ENCODE measurements around the gene ANTXR1. TPM values are rescaled to one million over a fixed set of nuclear protein-coding genes. Genes with fewer than 3 reads are reported as not detected.

Gene ANTXR1
- total and polyA plus RNA-seq, 7 experiments from 2014 or later: 0.18 TPM; not detected in 6

DNA sequence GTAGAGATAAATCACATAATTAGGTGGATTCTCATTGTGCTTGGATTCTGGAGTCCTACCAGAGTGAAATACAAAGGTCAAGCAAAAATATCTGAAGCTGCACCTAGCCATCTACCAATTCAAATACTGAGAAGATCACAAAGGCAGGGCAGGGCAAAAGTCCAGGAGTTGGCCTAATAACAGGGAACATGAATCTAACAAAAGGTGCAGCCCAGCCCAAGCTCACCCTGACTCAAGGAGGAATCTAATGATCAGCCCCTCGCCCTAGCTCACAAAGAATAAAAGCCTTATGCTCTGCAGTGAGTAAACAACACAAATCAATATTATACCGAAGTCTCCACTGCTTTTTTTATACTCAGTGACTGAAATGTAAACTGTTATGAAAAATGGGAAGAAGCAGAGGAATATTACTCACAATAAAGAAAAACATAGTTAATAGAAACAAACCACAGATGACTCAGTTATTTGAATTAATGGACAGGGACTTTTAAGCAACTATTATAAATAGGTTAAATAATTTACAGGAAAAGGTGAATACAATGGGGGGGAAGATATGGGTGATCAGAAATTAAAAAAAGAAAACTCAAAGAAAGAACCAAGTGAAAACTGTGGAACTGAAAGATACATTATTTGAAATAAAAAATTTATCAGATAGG, 49.5 kb downstream of the ANTXR1 start:
- Histone ChIP-seq H3K27me3 (ENCODE audit: control insufficient read depth in 2 of 2, insufficient read depth in 2 of 2, low read length in 2 of 2) (no peaks in the 10 kb centered on the region), H3K9me3 (ENCODE audit: control insufficient read depth in 2 of 3, low read length in 3 of 3) (no peaks in the 10 kb centered on the region), H3K4me3 (ENCODE audit: low read length) (no peak overlapping the region), H3K4me1 (ENCODE audit: control insufficient read depth in 2 of 2, insufficient read depth in 2 of 2, low read length in 2 of 2) (no peaks in the 10 kb centered on the region), H3K36me3 (ENCODE audit: control insufficient read depth in 2 of 3, insufficient read depth in 3 of 3, low read length in 3 of 3) (no peaks in the 10 kb centered on the region), H3K27ac (ENCODE audit: low read depth, low read length) (no peak overlapping the region)
- Mint-ChIP-seq H3K27ac (no peak overlapping the region), H3K9me3 (peaks cover 0 to 34% (median 12%) of the 10 kb centered on the region in 11 donors), H3K4me1 (no peaks in the 10 kb centered on the region), H3K4me3 (no peak overlapping the region), H3K27me3 (peaks cover 41 to 69% (median 61%) of the 10 kb centered on the region in 5 donors), H3K36me3 (no peaks in the 10 kb centered on the region)
- ChIA-PET POLR2A (no interaction called here), CTCF (no interaction called here)
- ATAC-seq (no peak), DNase-seq (no peak)
- intact Hi-C loops (cut with micrococcal nuclease): no loop called here

DNA sequence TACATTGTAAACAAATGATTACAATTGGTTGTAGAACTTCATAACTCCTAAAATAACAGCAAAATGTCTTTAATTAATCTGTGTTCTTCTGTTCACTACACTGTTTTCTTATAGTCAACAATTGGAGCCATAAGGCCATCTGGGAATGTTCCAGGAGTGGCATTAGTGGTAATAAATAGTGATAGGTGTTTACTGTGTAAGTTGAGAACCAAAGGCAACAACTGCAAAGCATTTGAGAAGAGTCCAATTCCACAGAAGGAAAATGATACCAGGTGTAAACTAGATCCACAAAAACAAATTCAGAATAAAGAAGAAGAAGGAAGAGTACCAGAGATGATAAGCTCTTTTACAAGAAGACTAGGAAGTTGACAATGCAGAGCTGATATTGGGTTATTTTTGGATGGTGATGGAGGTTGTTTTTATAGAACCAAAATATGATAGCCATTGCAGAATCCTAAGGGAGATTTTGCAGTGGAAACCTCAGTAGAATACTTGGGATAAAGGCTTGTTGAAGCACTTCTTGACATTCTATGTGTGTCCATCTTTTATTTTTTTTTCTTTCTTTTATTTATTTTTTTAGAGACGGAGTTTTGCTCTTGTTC, 52.9 kb downstream of the ANTXR1 start:
- no peak for DNase-seq
- POLR2A ChIA-PET: no interaction called here
- CTCF ChIA-PET: no interaction called here
- H3K4me1 ChIP-seq (ENCODE audit: control insufficient read depth in 2 of 2, insufficient read depth in 2 of 2, low read length in 2 of 2): no peaks in the 10 kb centered on the region
- no peaks in the 10 kb centered on the region for H3K36me3 ChIP-seq (ENCODE audit: control insufficient read depth in 2 of 3, insufficient read depth in 3 of 3, low read length in 3 of 3)
- no peaks in the 10 kb centered on the region for H3K4me1 Mint-ChIP-seq
- no peak for ATAC-seq
- no peak overlapping the region for H3K27ac Mint-ChIP-seq
- H3K27me3 ChIP-seq (ENCODE audit: control insufficient read depth in 2 of 2, insufficient read depth in 2 of 2, low read length in 2 of 2): no peaks in the 10 kb centered on the region
- intact Hi-C loops (cut with micrococcal nuclease): no loop called here
- H3K27me3 Mint-ChIP-seq: peaks cover 28 to 49% (median 38%) of the 10 kb centered on the region in 5 donors
- H3K36me3 Mint-ChIP-seq: no peaks in the 10 kb centered on the region
- no peak overlapping the region for H3K4me3 Mint-ChIP-seq
- no peak overlapping the region for H3K27ac ChIP-seq (ENCODE audit: low read depth, low read length)
- no peak overlapping the region for H3K4me3 ChIP-seq (ENCODE audit: low read length)
- peaks cover 0 to 34% (median 12%) of the 10 kb centered on the region in 11 donors for H3K9me3 Mint-ChIP-seq
- no peaks in the 10 kb centered on the region for H3K9me3 ChIP-seq (ENCODE audit: control insufficient read depth in 2 of 3, low read length in 3 of 3)

DNA sequence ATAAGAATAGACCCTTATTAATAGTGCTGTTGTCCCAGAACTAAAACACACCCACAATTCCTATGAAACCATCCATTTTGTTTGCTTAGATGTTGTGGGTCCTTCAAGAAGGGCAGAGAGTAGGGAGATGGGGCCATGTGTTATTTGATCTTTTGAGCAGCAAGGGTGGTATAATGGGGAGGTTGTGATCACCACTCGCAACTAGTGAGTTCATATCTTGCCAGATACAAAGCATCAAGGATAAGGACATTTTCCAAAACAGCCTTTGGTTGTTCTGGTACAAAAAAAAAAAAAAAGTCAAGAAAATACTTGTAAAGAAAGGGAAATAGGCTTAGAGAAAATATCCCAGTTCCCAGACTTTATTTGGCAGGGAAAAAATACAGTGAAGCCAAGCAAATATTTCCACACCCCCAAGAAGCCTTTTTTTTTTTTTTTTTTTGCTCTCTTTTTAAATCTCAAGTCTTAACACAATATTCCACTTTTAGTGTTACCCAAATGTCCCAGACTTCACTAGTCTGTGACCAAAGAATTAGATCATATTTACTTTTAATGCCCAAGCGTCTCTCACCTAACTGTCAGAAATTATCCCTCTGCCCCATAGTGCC, 54.1 kb downstream of the ANTXR1 start:
- Mint-ChIP-seq H3K9me3 (peaks cover 0 to 25% (median 12%) of the 10 kb centered on the region in 11 donors), H3K4me1 (no peaks in the 10 kb centered on the region), H3K27ac (no peak overlapping the region), H3K27me3 (peaks cover 15 to 39% (median 26%) of the 10 kb centered on the region in 5 donors), H3K36me3 (no peaks in the 10 kb centered on the region), H3K4me3 (no peak overlapping the region)
- Histone ChIP-seq H3K36me3 (ENCODE audit: control insufficient read depth in 2 of 3, insufficient read depth in 3 of 3, low read length in 3 of 3) (no peaks in the 10 kb centered on the region), H3K9me3 (ENCODE audit: control insufficient read depth in 2 of 3, low read length in 3 of 3) (no peaks in the 10 kb centered on the region), H3K27me3 (ENCODE audit: control insufficient read depth in 2 of 2, insufficient read depth in 2 of 2, low read length in 2 of 2) (no peaks in the 10 kb centered on the region), H3K4me1 (ENCODE audit: control insufficient read depth in 2 of 2, insufficient read depth in 2 of 2, low read length in 2 of 2) (no peaks in the 10 kb centered on the region), H3K27ac (ENCODE audit: low read depth, low read length) (no peak overlapping the region), H3K4me3 (ENCODE audit: low read length) (no peak overlapping the region)
- CTCF ChIA-PET: interaction anchor here (1.1 kb wide), 1 partner anchor 10 kb away, joined by 4 read pairs; no protein-coding TSS in a partner anchor
- intact Hi-C loops (cut with micrococcal nuclease): no loop called here
- no peak for ATAC-seq
- POLR2A ChIA-PET: no interaction called here
- no peak for DNase-seq

DNA sequence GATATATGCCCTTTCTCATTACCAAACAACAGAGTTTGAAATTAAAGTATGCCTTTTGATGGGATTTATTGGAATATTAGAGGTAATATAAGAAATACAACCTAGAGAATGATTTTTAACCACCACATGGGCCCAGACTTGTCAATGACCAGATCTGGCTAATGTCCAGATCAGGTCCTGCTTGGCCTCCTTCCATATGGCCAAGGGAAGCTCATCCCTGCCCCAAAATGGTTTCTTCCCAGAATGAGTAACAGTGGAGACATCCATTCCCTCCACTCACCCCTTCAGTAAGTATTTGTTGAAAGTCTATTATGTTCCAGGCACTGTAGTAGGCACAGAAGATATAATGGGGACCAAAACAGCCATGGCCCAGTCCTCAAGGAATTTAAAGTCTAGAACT, 54.9 kb downstream of the ANTXR1 start:
- CTCF ChIA-PET: interaction anchor here (1.1 kb wide), 1 partner anchor 10 kb away, joined by 4 read pairs; no protein-coding TSS in a partner anchor

DNA sequence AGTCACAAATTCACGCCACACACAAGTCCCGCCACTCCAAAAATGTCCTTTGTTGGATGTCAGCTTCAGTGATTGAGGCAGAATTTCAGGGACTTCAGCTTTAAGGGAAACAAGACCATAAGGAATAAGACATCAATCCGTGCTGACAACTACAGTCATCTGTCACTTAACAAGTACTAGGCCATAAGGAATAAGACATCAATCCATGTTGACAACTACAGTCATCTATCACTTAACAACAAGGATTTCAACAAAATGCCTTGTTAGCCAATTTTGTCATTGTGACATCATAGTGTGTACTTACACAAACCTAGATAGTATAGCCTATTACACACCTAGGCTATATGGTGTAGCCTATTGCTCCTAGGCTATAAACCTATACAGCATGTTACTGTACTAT, 58.0 kb downstream of the ANTXR1 start:
- no peak overlapping the region for H3K27ac Mint-ChIP-seq
- DNase-seq (no peak), ATAC-seq (no peak)
- H3K9me3 Mint-ChIP-seq: peaks cover 0 to 4% (median 0%) of the 10 kb centered on the region in 11 donors
- POLR2A ChIA-PET: no interaction called here
- H3K36me3 Mint-ChIP-seq: no peaks in the 10 kb centered on the region
- Histone ChIP-seq H3K4me3 (ENCODE audit: low read length) (no peak overlapping the region), H3K27me3 (ENCODE audit: control insufficient read depth in 2 of 2, insufficient read depth in 2 of 2, low read length in 2 of 2) (no peaks in the 10 kb centered on the region), H3K9me3 (ENCODE audit: control insufficient read depth in 2 of 3, low read length in 3 of 3) (no peaks in the 10 kb centered on the region), H3K36me3 (ENCODE audit: control insufficient read depth in 2 of 3, insufficient read depth in 3 of 3, low read length in 3 of 3) (no peaks in the 10 kb centered on the region), H3K4me1 (ENCODE audit: control insufficient read depth in 2 of 2, insufficient read depth in 2 of 2, low read length in 2 of 2) (no peaks in the 10 kb centered on the region), H3K27ac (ENCODE audit: low read depth, low read length) (no peak overlapping the region)
- H3K4me1 Mint-ChIP-seq: no peaks in the 10 kb centered on the region
- intact Hi-C loops (cut with micrococcal nuclease): no loop called here
- H3K27me3 Mint-ChIP-seq: peaks cover 4 to 34% (median 12%) of the 10 kb centered on the region in 5 donors
- no peak overlapping the region for H3K4me3 Mint-ChIP-seq
- CTCF ChIA-PET: no interaction called here

More for the DNA sequence above, 54.9 kb downstream of the ANTXR1 start:
- Mint-ChIP-seq H3K27me3 (peaks cover 12 to 32% (median 18%) of the 10 kb centered on the region in 5 donors), H3K4me3 (no peak overlapping the region), H3K36me3 (no peaks in the 10 kb centered on the region), H3K4me1 (no peaks in the 10 kb centered on the region), H3K9me3 (peaks cover 0 to 19% (median 11%) of the 10 kb centered on the region in 11 donors), H3K27ac (no peak overlapping the region)
- intact Hi-C loops (cut with micrococcal nuclease): no loop called here
- H3K4me1 ChIP-seq (ENCODE audit: control insufficient read depth in 2 of 2, insufficient read depth in 2 of 2, low read length in 2 of 2): no peaks in the 10 kb centered on the region
- no peaks in the 10 kb centered on the region for H3K27me3 ChIP-seq (ENCODE audit: control insufficient read depth in 2 of 2, insufficient read depth in 2 of 2, low read length in 2 of 2)
- POLR2A ChIA-PET: no interaction called here
- no peak overlapping the region for H3K27ac ChIP-seq (ENCODE audit: low read depth, low read length)
- no peaks in the 10 kb centered on the region for H3K36me3 ChIP-seq (ENCODE audit: control insufficient read depth in 2 of 3, insufficient read depth in 3 of 3, low read length in 3 of 3)
- H3K9me3 ChIP-seq (ENCODE audit: control insufficient read depth in 2 of 3, low read length in 3 of 3): no peaks in the 10 kb centered on the region
- ATAC-seq: no peak
- DNase-seq: no peak
- H3K4me3 ChIP-seq (ENCODE audit: low read length): no peak overlapping the region

DNA sequence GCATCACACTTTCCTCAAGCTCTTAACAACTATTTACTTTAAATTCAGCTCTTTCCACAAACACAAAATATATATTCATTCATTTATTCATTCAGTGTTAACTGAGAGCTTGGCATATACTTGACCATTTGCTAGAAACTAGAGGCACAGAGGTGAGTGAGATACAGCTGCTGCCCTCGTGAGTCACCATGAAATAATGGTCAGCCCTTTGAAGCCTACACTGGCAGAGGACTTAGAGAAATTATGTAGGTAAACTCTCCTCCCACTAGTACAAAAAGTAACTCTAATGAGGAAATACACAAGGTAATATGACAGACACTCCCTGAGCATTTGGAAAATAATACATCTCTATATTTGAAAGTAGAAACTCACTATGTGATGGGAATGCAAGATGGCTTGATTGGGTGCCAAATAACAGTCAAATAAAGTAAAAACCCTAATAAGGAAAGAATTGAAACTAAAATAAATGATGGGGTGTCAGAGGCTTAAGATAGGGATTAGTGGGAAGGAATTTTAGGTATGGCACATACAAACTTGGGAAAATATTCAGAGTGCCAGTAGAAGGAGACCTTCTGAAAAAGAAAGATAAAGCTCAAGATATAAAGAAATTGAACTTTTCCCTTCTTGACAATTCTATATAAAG, 61.1 kb downstream of the ANTXR1 start:
- H3K27me3 ChIP-seq (ENCODE audit: control insufficient read depth in 2 of 2, insufficient read depth in 2 of 2, low read length in 2 of 2): no peaks in the 10 kb centered on the region
- H3K4me1 ChIP-seq (ENCODE audit: control insufficient read depth in 2 of 2, insufficient read depth in 2 of 2, low read length in 2 of 2): no peaks in the 10 kb centered on the region
- Mint-ChIP-seq H3K4me3 (no peak overlapping the region), H3K27me3 (peaks cover 0 to 26% (median 6%) of the 10 kb centered on the region in 5 donors), H3K36me3 (no peaks in the 10 kb centered on the region), H3K27ac (no peak overlapping the region), H3K9me3 (no peaks in the 10 kb centered on the region), H3K4me1 (no peaks in the 10 kb centered on the region)
- no peak for ATAC-seq
- ChIA-PET POLR2A (interaction anchor here (0.6 kb wide), 1 partner anchor 246 kb away, joined by 3 read pairs; no protein-coding TSS in a partner anchor), CTCF (no interaction called here)
- H3K4me3 ChIP-seq (ENCODE audit: low read length): no peak overlapping the region
- H3K9me3 ChIP-seq (ENCODE audit: control insufficient read depth in 2 of 3, low read length in 3 of 3): no peaks in the 10 kb centered on the region
- no peak for DNase-seq
- intact Hi-C loops (cut with micrococcal nuclease): no loop called here
- no peak overlapping the region for H3K27ac ChIP-seq (ENCODE audit: low read depth, low read length)
- H3K36me3 ChIP-seq (ENCODE audit: control insufficient read depth in 2 of 3, insufficient read depth in 3 of 3, low read length in 3 of 3): no peaks in the 10 kb centered on the region

All from naive thymus-derived CD4-positive, alpha-beta T cell (primary cell).